Transverse colon (tissue), 4 donors: ENCODE data around the gene IFRD2. TPM values are rescaled to one million over a fixed set of nuclear protein-coding genes. Genes with fewer than 3 reads are reported as not detected.

ENCODE experiments used
- DNase-seq: peaks from one replicate; pipeline ENCODE4 v3.0.0-alpha.2; 2019
- H3K27ac ChIP-seq, 4 donors: fragments of 200-600 bp; sonication (generic); 2 replicates each; pipeline ENCODE4 v1.5.1; 2016 to 2018; ENCODE audit warnings: inconsistent platforms in 4 of 4
- H3K27me3 ChIP-seq: fragments of 200-600 bp; sonication (generic); 2 replicates; pipeline ENCODE4 v1.5.1; 2017; ENCODE audit warnings: inconsistent platforms
- H3K36me3 ChIP-seq, 4 donors: fragments of 200-600 bp; sonication (generic); 2 replicates each; pipeline ENCODE4 v1.5.1; 2017 to 2019; ENCODE audit warnings: inconsistent platforms in 4 of 4
- H3K4me1 ChIP-seq, 4 donors: fragments of 200-600 bp; sonication (generic); 2 replicates each; pipeline ENCODE4 v1.5.1; 2017 to 2020; ENCODE audit warnings: inconsistent platforms in 4 of 4
- H3K4me3 ChIP-seq, 4 donors: fragments of 200-600 bp; sonication (generic); 1 replicate in 1 of 4; 2 replicates in 3 of 4; pipeline versions ENCODE4 v1.5.1 to v1.6.1; 2017 to 2019; ENCODE audit warnings: inconsistent platforms in 4 of 4
- H3K9me3 ChIP-seq, 2 donors: fragments of 200-600 bp; sonication (generic); 2 replicates each; pipeline ENCODE4 v1.5.1; 2017 to 2019; ENCODE audit warnings: inconsistent platforms in 2 of 2
- CTCF ChIP-seq, 5 experiments: fragments of 200-600 bp in 3 of 5; fragments of 450-650 bp in 2 of 5; sonication (generic) in 3 of 5; IDR thresholded peaks; 1 replicate in 2 of 5; 2 replicates in 3 of 5; pipeline ENCODE4 v1.5.1; 2016 to 2017; ENCODE audit warnings: antibody characterized with exemption in 5 of 5, inconsistent platforms in 3 of 5, mild to moderate bottlenecking in 2 of 5, moderate library complexity in 1 of 5
- EP300 ChIP-seq: sonication (generic); formaldehyde crosslinking; IDR thresholded peaks from one replicate; pipeline ENCODE4 v1.6.1; 2017; ENCODE audit warnings: antibody characterized with exemption, low read depth
- POLR2A ChIP-seq: fragments of 450-650 bp; IDR thresholded peaks from one replicate; pipeline ENCODE4 v1.6.1; 2016; ENCODE audit warnings: antibody characterized with exemption, mild to moderate bottlenecking, moderate library complexity
- POLR2AphosphoS5 ChIP-seq, 3 donors: sonication (generic); formaldehyde crosslinking; IDR thresholded peaks; one replicate each; pipeline ENCODE4 v1.6.1; 2016; ENCODE audit warnings: antibody characterized with exemption in 3 of 3
- WGBS, 2 donors: methylation state at CpG; one replicate each; pipeline ENCODE4 v1.1.5; 2018; ENCODE audit warnings: low coverage in 1 of 2; 5-methylcytosine and 5-hydroxymethylcytosine counted together
- in situ Hi-C, 4 donors: fragments of 200-750 bp; cut with MboI; loops; one replicate each; pipeline versions ENCODE4 v1.15.0 to v1.15.1; 2017; ENCODE audit warnings: low sequenced_read_pairs in 3 of 4, low pct_ligation_motif_present in 1 of 4, low pct_unique_long_range_greater_than_20kb in 1 of 4
- intact Hi-C: fragments of 100-400 bp; cut with DNase I; formaldehyde crosslinking; loops from one replicate; pipeline ENCODE4 v1.15.1; 2023; ENCODE audit warnings: low total_unique reads
- total RNA-seq, 4 donors: library from RNA; depleted of rRNA; stranded (reverse); fragments of >200 nt; gene quantifications; one replicate each; pipeline ENCODE4 v1.1.0, GENCODE V29; 2016

IFRD2 gene
- total RNA-seq, 4 donors from 2014 or later = 44.9 to 183 (median 59.5) TPM

- H3K4me1 ChIP-seq = peaks cover 58 to 90% (median 75%) of the 10 kb centered on the region in 4 donors
- no peaks in the 10 kb centered on the region for H3K9me3 ChIP-seq
- no peaks in the 10 kb centered on the region for H3K36me3 ChIP-seq
- intact Hi-C loops (no loop called here), in situ Hi-C loops (no loop called here)
- DNase-seq = no peak
- TF ChIP-seq CTCF (IDR thresholded peaks at IDR 0.05) (no peak), POLR2AphosphoS5 (IDR thresholded peaks at IDR 0.05) (no peak), POLR2A (no peak), EP300 (no peak)
- peak overlapping the region; percentile 69 to 91 (median 78) for H3K27ac ChIP-seq
- 38% methylated on average over 3 of the region's 3 CpGs; no CpG with 5 or more reads in 1 of the 2 donors for WGBS, 2 donors
- no peak overlapping the region for H3K4me3 ChIP-seq
- no peaks in the 10 kb centered on the region for H3K27me3 ChIP-seq
Observed at GRCh38 chr3:50242381-50242770, 49.9 kb downstream of the IFRD2 start.

- peaks cover 53 to 90% (median 76%) of the 10 kb centered on the region in 4 donors for H3K4me1 ChIP-seq
- peak overlapping the region; percentile 69 to 91 (median 78) for H3K27ac ChIP-seq
- H3K36me3 ChIP-seq = no peaks in the 10 kb centered on the region
- H3K9me3 ChIP-seq = no peaks in the 10 kb centered on the region
- in situ Hi-C loops (no loop called here), intact Hi-C loops (no loop called here)
- no peak overlapping the region for H3K4me3 ChIP-seq
- no peaks in the 10 kb centered on the region for H3K27me3 ChIP-seq
- no peak for DNase-seq
- no peak for TF ChIP-seq EP300
- TF ChIP-seq CTCF (IDR thresholded peaks at IDR 0.05) = no peak
- no peak for TF ChIP-seq POLR2A
- no peak for TF ChIP-seq POLR2AphosphoS5 (IDR thresholded peaks at IDR 0.05)
- 84% methylated on average over 6 of the region's 7 CpGs; no CpG with 5 or more reads in 1 of the 2 donors for WGBS, 2 donors
Observed at GRCh38 chr3:50241713-50242380, 50.4 kb downstream of the IFRD2 start.

GRCh38 chr3:50241163-50241562 lies 51.1 kb downstream of the IFRD2 start:
- intact Hi-C loops = no loop called here
- peak overlapping the region; percentile 20 to 91 (median 78) for H3K27ac ChIP-seq
- in situ Hi-C loops = no loop called here
- no peak for DNase-seq
- H3K9me3 ChIP-seq = no peaks in the 10 kb centered on the region
- TF ChIP-seq POLR2AphosphoS5 (IDR thresholded peaks at IDR 0.05) = no peak
- H3K4me3 ChIP-seq = no peak overlapping the region
- WGBS, 2 donors = 84% methylated on average over 4 of the region's 4 CpGs; no CpG with 5 or more reads in 1 of the 2 donors
- no peaks in the 10 kb centered on the region for H3K36me3 ChIP-seq
- peaks cover 47 to 87% (median 72%) of the 10 kb centered on the region in 4 donors for H3K4me1 ChIP-seq
- no peaks in the 10 kb centered on the region for H3K27me3 ChIP-seq

- H3K27ac ChIP-seq = peak overlapping the region; percentile 87 to 91 (median 90)
- no peaks in the 10 kb centered on the region for H3K9me3 ChIP-seq
- intact Hi-C loops = no loop called here
- no peak overlapping the region for H3K4me3 ChIP-seq
- DNase-seq = no peak
- TF ChIP-seq POLR2A (no peak), CTCF (IDR thresholded peaks at IDR 0.05) (no peak), EP300 (no peak), POLR2AphosphoS5 (IDR thresholded peaks at IDR 0.05) (no peak)
- in situ Hi-C loops = no loop called here
- no peaks in the 10 kb centered on the region for H3K36me3 ChIP-seq
- peaks cover 38 to 79% (median 69%) of the 10 kb centered on the region in 4 donors for H3K4me1 ChIP-seq
- no peaks in the 10 kb centered on the region for H3K27me3 ChIP-seq
- 83% methylated on average over 4 of the region's 4 CpGs; no CpG with 5 or more reads in 1 of the 2 donors for WGBS, 2 donors
Observed at GRCh38 chr3:50239649-50240048, 52.6 kb downstream of the IFRD2 start.
